Astrocyte of the cerebellum (primary cell): ENCODE results near the gene ZNF423.

Source experiments
- DNase-seq: peaks from one replicate; pipeline ENCODE4 v3.0.0-alpha.2; 2011; ENCODE audit warnings: low read depth
- H3K4me3 ChIP-seq: 2 replicates; pipeline ENCODE4 v1.5.1; 2011; ENCODE audit warnings: mild to moderate bottlenecking, low read depth, low read length, moderate library complexity
- CTCF ChIP-seq: IDR thresholded peaks from 2 replicates; pipeline ENCODE4 v1.5.1; 2012; ENCODE audit warnings: low read length, low read depth, moderate library complexity, mild to moderate bottlenecking; ENCODE audit errors: missing control alignments
- in situ Hi-C: cut with HindIII; loops from 2 replicates; pipeline ENCODE4 v1.10.0; 2017; ENCODE audit warnings: low sequenced_read_pairs

Gene ZNF423

GRCh38 chr16:49634235-49635008, 221.5 kb downstream of the ZNF423 start:
- no peak for TF ChIP-seq CTCF
- in situ Hi-C loops, result no loop called here
- no peak overlapping the region for H3K4me3 ChIP-seq
- no peak for DNase-seq

- no peak overlapping the region for H3K4me3 ChIP-seq
- TF ChIP-seq CTCF, result no peak
- no peak for DNase-seq
- in situ Hi-C loops, result no loop called here
Observed at GRCh38 chr16:49632795-49633184, 223.1 kb downstream of the ZNF423 start.

GRCh38 chr16:49632086-49632794, 223.7 kb downstream of the ZNF423 start:
- no peak for TF ChIP-seq CTCF
- no peak overlapping the region for H3K4me3 ChIP-seq
- DNase-seq, result no peak
- in situ Hi-C loops, result no loop called here

GRCh38 chr16:49631187-49632041, 224.5 kb downstream of the ZNF423 start:
- no peak for TF ChIP-seq CTCF
- DNase-seq, result no peak
- H3K4me3 ChIP-seq, result no peak overlapping the region
- in situ Hi-C loops, result no loop called here

GRCh38 chr16:49630783-49631182, 225.1 kb downstream of the ZNF423 start:
- in situ Hi-C loops, result no loop called here
- no peak overlapping the region for H3K4me3 ChIP-seq
- no peak for DNase-seq
- TF ChIP-seq CTCF, result no peak

GRCh38 chr16:49629851-49630250, 226.1 kb downstream of the ZNF423 start:
- in situ Hi-C loops, result no loop called here
- no peak for DNase-seq
- TF ChIP-seq CTCF, result no peak
- no peak overlapping the region for H3K4me3 ChIP-seq
